Activated CD8-positive, alpha-beta memory T cell treated with anti-CD3 and anti-CD28 coated beads for 48 hours (primary cell): ENCODE measurements around the gene PTK6.
A peak's percentile ranks its signal among the peaks of the same experiment; 100 is the strongest.

Experiments used
- DNase-seq, 3 experiments: peaks; one replicate each; pipeline ENCODE4 v3.0.0-alpha.2; 2020; ENCODE audit warnings: low read depth in 2 of 3, low spot score in 2 of 3

Gene PTK6

DNA sequence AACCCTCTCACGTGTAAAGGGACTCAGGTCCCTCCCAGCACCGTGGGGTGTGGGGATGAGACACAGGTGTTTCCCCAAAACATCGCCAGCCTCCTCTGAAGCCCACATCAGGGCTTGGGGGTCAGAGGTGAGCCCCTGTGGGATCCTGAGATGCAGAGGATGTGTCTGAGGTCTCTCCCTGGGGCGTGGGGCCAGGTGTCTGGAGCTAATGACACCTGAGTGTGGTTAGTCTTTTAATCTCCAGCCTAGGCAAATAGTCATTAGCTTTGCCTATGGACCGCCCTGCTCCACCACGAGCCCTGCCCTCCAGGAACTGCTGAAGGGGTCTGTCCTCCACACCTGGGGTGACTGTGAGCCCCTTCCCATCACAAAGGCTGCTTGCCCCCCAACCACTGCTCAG lies 8.6 kb upstream of the PTK6 start:
- no peak for DNase-seq

DNA sequence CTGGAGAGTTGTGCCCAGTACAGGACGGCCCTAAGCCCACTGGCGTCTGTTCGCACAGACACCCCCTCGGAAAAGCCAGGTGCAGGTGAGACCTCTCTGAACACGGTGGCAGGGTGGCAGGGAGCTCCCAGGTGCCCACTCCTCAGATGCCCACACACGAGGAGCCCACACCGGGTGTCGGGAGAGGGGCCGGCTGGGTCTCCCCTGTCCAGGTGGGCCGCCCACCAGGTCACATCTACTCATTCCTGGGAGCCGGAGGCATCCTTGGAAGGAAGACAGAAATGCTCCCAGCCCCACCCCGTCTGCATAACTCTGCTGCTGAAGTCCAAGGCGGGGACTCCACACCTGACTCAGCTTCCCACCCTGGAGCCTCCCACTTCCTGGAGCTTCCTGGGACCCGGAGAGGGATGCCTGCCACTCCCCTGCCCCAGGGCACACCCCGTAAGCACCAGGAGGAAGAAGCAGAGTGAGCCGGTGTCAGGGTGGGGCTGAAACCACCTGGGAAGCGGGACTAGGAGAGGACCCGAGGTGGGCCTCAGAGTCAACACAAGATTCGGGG lies 7.9 kb upstream of the PTK6 start:
- DNase-seq, result no peak

DNA sequence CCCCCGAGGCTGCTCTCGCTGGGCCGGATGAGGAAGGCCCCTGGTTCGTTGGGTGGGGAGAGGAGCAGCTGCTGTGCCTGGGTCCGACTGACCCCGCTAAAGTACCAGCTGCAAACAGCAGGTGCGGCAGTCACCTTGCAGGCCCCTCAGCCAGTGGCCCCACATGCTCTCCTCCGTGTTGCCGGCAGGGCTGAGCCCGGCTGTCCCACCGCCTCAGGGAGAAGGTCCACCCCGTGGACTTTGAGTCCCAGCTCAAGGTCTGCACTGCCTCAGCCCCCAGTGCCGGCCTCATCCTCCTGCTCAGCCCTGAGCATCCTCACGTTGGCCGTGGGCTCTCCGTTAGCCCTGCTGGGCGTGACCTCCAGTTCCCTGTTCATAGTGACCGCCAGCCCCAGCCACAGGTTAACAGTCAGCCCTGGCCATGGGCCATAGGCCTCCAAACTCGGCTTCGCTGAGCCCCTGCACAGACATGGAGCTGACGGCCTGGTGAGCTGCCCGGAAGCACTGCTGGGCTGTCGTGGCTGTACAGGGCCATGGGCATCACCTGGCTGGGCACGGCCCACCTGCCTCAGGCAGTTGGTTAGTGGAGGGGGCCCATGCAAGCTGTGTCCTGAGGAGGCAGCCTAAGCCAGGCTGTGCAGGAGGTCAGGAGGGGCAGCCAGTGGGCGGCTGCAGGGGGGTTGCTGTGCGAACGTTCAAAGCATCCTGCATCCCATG lies 7.2 kb upstream of the PTK6 start:
- DNase-seq, result no peak

DNA sequence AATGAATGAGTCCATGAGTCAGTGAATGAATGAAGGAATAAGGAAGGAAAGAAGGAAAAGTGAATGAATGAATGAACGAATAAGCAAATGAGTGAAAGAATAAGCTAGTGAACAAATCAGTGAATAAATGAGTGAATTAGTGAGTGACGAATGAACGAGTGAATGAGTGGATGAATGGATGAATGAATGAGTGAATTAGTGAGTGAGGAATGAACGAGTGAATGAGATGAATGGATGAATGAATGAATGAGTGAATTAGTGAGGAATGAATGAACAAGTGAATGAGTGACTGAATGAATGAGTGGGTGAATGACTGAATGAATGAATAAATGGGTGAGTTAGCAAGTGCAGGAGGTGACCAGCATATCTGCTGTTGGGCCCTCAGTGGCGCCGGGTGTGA lies 6.6 kb upstream of the PTK6 start:
- no peak for DNase-seq

DNA sequence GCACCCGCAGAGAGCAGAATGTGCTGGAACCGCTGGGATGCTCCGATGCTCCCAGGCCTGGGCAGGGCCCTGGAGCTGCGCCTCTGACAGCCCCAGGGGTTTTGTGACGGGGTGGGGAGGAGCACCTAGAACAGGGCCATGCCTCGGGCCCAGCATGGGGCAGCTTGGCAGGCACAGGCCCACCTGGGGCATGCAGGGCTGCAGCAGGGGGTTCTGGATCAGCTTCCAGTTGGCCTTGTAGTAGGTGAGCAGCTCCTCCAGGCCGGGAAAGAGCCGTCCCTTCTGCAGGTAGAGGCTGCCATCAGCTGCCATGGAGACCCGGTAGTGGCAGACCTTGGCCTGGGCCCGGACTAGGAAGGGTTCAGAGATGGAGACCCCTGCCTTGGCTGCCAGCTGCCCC lies 6.0 kb upstream of the PTK6 start:
- no peak for DNase-seq

DNA sequence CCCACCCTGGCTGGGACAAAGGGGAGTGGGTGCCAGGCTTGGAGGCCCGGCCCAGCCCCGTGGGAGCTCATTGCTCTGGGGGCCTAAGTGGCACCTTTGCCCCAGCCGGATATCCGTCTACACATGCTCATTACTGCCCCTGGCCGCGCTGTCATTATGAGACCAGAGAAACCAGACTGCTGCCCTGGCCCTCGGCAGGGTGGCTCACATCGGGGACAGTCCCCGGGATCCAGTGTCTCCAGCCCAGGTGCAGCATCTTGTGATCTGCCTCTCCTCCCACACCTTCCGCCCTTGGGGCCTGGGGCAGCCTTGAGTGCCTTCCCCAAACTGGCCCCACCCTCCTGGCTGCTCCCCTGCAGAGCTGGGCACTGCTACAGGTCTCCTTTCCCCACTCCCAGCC lies 5.5 kb upstream of the PTK6 start:
- DNase-seq, result no peak

DNA sequence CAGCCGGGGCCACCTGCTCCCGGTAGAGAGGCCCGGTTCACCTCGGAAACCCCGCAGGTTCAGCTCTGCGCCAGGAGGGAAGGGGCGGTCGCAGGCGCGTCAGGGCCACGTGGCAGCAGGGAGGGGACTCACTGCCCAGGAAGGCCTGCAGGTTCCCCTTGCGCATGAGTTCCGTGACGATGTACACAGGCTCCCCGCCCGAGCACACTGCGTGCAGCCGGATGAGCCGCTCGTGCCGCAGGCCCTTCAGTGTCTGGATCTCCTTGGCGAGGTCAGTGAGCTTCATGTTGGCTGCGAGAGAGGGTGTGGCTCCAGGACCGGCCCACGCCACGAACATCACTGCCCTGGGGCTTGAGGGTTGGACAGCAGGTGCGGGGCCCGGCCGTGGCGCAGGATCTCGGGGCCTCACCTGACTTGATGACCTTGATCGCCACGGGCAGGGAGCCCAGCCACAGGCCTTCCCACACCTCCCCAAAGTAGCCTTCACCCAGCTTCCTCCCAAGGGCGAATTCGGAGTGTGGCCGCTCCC lies 4.9 kb upstream of the PTK6 start:
- no peak for DNase-seq

DNA sequence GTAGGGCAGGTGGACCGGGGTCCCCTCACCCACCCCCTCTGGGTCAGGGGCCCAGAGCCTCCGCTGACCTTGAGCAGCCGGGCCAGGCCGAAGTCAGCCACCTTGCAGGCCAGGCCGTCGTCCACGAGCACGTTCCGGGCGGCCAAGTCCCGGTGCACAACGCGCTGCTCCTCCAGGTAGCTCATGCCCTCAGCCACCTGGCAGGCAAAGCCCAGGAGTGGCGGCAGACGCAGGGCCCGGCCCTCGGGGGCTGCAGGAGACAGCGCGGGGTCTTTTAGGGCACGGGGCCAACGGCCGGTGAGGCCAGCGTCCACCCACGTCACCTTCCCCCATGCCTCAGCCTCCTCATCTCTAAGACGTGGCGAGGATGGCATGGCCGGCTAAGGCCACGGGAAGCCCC lies 4.2 kb upstream of the PTK6 start:
- DNase-seq, result no peak

DNA sequence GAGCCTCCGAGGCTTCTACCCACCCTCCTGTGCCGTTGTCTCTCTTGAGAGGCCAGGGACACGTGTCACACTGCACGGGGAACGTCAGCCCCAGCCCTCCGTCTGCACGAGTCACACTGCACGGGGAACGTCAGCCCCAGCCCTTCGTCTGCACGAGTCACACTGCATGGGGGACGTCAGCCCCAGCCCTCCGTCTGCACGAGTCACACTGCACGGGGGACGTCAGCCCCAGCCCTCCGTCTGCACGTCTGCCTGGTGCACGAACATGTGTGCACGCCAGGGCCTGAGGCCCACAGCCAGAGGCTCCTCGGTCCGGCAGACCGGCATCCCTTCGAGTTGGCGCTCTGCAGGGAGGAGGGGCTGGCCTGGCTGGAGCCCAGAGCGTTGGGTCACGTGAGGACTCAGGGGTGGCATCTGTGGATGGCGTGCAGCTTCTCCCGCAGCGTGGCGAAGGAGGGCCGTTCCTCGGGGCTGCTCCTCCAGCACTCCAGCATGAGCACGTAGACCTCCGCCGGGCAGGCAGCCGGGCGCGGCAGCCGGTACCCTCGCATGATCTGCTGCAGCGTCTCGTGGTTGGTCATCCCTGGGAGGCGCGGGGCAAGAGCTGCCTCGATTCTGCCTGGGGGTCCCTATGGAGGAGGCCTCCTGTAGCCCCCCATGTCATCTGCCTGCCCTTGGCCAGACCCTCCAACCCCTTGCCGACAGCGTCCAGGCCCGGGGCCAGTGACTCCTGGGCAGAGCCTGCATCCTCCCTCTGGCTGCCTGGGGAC lies 3.4 kb upstream of the PTK6 start:
- no peak for DNase-seq

DNA sequence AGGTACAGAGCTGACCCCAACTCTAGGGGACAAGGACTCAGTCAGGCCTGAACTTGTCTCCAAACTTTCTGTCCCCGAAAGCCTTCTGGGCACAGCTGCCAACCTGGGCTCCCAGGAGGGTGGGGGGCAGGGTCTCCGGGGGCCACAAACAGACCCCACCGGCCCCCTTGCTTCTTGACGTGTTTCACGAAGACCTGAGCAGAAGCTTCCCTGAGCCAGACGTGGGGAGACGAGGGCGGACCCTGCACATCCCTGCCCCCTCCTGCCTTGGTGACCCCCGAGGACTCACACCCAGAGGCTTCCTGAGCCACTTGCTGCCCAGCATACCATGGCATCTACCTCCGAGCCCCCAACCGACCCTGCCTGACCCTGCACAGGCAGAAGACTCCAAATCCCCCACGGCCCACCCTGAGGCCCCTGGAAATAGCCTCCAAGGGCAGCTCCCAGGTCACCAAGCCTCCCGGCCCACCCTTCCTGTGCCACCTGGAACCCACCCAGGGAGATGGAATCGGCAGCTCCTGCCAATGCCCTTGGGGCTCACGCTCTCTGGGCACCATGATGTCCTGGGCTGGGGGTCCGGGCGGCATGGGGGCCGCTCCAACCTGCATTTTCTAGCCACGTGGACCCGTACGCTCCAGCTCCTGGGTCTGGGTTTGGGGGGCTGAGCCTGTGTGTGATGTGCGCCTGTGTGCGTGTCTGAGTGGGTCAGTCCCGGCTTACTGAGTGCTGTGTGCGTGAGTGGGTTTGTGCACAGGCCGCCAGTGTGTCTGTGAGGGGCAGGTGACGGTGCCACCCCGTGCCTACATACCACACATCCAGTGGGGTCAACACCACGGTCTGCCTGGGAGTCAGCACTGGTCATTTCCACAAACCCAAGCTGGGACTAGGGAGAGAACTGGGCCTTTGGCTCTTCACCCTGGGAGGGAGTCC lies 2.5 kb upstream of the PTK6 start:
- no peak for DNase-seq

DNA sequence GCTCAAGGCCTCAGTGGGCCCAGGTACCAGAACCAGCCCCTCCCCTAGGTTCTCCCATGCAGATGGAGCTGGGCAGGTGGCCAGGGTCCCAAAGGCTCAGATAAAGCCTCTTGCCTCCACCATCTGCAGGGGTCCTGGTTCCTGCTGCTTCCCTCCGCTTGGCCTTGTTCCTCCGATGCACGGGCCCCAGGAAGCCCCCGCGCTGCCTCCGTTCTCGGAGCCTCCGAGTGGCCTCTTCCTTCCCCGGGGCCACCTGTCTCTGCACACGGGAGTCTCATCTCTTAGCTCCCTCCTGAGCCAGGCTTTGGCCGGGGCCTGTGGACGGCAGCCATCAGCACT lies 1.9 kb upstream of the PTK6 start:
- DNase-seq, result no peak

DNA sequence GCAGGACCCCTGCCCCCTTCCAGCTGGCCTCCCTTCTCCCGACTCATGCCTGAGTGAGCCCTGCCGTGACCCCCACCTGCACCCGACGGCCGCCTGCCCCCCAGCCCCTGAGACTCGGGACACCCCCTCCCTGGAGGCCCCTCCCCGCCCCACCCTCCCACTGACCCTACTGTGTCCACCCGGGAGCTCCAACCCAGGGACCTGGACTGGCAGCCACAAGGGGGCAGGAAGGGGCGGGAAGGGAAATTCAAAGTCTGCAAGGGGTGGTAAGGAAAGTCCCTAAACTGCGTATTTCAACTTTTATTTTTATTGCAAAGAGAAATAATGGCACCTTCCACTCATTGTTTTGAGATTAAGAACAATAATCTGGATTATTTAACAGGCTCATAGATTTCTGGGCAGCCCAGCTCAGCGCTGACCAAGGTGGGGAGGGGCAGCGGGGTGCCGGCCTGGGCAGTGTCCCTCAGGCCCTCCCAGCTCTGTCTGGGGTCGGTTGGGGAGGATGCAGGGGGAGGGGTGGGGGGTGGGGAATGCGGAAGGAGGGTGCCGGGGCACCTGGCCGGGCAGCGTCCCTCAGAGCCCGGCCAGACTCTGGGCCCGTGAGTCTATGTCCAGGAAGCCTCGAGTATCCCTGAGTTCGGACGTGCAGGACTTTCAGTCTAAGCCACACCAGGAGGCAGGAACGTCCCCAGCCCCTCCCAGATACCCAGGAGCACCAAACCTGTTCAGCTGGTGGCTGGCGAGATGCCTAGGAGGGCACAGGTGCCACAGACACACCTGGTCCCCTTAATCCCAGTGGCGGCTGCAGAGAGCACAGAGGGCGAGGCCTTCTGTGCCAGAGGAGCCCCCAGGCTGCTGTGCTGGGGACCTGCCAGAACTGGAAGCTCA lies 1.3 kb upstream of the PTK6 start:
- DNase-seq, result no peak

DNA sequence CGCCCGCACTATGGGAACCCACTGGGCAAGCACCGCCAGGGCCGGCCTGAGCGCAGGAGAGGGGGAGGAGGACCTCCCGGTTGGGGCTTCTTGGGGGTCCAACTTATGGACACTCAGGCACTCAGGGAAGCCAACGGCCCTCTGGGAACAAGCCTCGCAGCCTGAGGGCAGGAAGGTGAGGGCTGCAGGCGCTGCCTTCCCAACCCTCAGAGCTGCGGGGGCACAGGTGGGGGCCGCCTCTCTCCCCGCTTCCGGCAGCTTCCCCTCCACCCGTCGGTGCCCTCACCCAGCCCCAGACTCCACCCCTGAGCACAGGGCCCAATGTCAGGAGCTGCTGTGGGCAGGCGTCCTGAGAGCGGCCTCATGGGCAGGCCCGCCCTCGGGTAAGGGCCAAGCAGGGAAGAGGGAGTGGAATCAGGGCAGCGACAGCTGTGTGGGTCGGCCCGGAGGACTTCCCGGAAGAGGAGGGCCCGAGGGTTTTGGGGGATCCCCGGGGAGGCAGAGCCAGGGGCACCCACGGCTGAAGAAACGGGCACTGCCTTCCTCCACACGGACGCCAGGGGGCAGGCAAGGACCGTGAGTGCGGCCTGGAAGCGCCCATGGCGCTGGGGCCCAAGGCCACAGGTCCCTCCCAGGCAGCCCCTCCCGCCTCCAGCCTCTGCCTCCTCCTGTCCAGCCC lies 488 bp upstream of the PTK6 start:
- DNase-seq, result peak; percentile 90 to 92 (median 91)

DNA sequence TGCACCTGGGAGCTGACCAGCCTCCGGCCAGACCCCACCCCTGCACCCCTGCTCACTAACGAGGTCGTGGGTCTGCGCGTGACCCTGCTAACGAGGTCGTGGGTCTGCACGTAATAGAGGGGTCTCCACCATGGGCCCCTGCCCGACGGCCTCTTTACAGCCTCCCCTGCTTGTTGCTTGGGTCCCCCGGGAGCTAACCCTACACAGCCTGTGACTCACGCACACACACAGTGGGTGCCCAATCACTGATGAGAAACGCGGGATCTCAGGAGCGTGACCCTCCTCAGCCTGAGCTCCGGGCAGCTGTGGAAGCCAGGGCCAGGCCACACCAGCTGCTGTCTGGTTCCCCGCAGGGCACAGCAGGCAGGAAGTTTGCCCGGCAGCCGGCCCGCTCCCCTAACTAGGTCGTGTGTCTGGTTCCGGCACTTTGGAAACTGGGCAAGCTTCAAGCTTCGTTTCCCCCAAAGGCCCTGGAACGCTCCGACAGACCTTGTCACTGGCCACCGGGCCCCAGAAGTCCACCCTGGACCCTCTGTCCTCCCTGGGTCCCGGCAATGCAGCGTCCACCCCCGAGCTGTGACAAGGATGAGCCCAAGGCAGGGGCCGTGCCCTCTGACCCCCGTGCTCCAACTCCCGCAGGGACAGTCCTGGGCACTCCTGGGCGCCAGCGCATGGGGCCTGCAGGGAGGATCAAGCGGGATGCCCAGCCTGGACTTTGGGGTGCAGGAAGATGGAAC lies 767 bp downstream of the PTK6 start:
- no peak for DNase-seq

DNA sequence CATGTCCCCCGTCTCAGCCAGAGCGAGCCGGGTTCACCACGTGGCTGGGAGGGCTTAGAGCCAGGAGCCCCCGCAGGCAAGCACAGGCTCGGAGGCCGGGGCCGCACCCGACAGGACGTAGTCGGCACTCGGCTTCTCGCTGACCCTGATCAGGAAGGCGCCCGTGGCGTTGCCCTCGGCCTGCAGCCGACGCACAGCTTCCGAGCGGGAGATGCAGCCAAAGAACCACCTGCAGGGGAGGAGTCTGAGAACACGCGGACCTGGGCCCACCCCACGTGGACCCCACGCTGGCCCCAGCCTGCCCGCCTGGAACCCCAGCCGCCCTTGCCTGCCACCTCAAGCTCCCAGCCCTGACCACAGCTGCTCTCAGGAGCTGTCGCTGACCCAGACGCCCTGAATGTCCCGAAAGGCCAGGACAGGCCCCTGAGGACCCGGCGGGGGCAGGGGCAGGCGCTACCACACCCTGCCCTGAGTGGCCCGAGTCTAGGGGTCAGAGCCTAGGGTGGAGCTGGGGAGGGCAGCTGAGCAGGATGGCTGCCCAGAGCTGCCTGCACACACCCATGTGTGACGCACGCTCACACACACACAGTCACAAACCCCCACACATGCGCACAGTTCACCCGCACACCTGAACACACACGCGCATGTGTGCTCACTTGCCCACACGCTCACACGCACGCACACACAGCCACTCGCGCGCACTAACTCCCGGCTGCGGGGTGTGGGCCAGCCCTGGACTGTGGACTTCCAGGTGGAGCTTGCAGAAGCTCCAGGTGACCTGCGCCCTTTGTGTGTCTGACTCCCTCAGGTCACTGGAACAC lies 2.1 kb downstream of the PTK6 start:
- no peak for DNase-seq

DNA sequence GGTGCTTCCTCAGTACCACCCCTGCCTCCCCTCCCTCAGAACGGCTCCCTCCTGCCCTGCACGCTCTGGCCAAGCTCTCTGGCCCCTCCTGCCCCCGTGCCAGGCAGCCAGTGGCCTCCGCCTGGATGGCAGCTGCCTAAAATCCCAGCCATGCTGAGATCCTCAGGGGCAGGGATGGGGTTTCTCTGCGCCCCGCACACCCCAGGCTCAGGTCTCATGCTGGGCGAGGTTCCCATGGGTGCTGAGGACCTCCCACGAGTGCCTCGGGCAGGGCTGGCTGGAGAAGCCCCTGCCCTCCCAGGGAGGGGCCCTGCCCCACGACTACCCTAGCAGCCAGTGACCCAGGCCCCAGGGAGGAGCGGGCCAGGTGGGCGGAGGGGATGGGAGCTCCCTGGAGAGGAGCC lies 2.7 kb downstream of the PTK6 start:
- no peak for DNase-seq

DNA sequence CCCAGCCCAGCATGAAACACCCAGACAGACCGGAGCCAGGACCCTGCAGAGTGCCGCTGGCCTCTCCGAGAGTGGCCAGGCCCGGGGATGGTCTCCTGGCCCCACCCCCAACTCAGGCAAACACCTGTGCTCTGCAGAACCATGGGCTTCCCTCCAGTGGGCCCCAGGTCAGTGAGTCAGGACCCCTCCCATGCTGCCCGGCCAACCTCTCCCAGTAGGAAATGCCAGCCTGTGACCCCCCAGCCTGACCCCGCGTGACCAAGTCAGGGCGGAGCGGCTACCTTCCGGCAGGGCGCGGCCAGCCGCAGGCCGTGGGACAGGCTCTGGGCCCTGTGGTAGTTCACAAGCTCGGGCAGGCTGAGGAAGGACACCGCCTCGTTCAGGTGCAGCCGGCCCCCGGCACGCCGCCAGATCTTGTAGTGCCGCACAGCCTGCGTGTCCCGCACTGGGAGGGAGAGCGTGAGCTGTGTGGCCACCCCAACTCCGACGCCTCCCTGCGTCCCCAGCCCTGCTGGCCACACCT lies 3.2 kb downstream of the PTK6 start:
- no peak for DNase-seq

DNA sequence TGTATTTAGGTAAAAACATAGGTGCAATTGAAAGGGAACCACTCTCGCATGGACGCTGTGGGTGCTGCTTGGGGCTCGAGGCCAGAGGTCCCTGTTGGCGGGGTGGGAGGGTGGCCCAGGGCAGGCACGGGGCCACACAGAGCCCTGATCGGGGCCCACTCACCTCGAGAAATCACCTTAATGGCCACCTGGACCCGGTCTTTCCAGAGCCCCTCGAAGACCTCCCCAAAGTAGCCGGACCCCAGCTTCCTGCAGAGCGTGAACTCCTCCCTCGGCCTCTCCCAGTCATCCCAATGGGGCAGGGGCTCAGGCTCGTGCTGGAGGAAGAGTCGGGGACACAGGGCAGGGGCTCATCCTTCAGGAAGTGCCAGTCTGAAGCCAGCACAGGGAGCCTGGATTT lies 3.8 kb downstream of the PTK6 start:
- no peak for DNase-seq
